GM12878 (cell line): ENCODE data around the gene CTNNA1. TPM values are rescaled to one million over a fixed set of nuclear protein-coding genes. Genes with fewer than 3 reads are reported as not detected.
"Not testable (repeated sequence)": the region's sequence is repeated elsewhere in the genome, so short reads cannot be mapped to it uniquely, and the experiment has no call there.

Source experiments
- ATAC-seq: fragments of 200-7000 bp; cut with Tn5 transposase; 3 replicates; pipeline ENCODE4 v1.9.1; 2020; ENCODE audit warnings: mild to moderate bottlenecking, moderate library complexity
- BruUV-seq: library from RNA; stranded (reverse); fragments of 400-500 nt; replicated peaks from 2 replicates; lab custom pipeline; 2021; lab: Mats Ljungman, UMichigan
- CTCF ChIA-PET: fragments of 300-600 bp; sonication (Branson Sonifier 250); formaldehyde crosslinking; extraction: SDS; loops from one replicate; lab custom pipeline; 2021; ENCODE audit warnings: inconsistent platforms; lab: Yijun Ruan, JAX
- POLR2A ChIA-PET: fragments of 350-600 bp; formaldehyde crosslinking; extraction: SDS; loops from one replicate; lab custom pipeline; 2021; ENCODE audit warnings: inconsistent platforms; lab: Charles Lee
- RAD21 ChIA-PET: fragments of 300-600 bp; sonication (Branson Sonifier 250); formaldehyde crosslinking; loops from one replicate; lab custom pipeline; 2023; ENCODE audit warnings: antibody characterized with exemption; ENCODE audit not compliant: unreplicated experiment; lab: Charles Lee
- SMC1A ChIA-PET: fragments of 300-600 bp; sonication (Branson Sonifier 250); formaldehyde crosslinking; loops from one replicate; lab custom pipeline; 2023; ENCODE audit not compliant: unreplicated experiment, uncharacterized antibody; lab: Charles Lee
- DNase-seq: peaks from one replicate; pipeline ENCODE4 v3.0.0-alpha.2; 2011; ENCODE audit warnings: low read depth, low spot score
- FAIRE-seq: peaks from 3 replicates; lab custom pipeline; 2011; peaks lifted over from hg19 to GRCh38; lab: Jason Lieb, UNC
- H2AFZ ChIP-seq: 2 replicates; pipeline ENCODE4 v1.6.0; 2011; ENCODE audit warnings: low read depth, low read length, control low read depth; ENCODE audit not compliant: control insufficient read depth
- H3K27ac ChIP-seq: 2 replicates; pipeline ENCODE4 v1.5.1; 2011; ENCODE audit warnings: control low read depth; ENCODE audit not compliant: control insufficient read depth, insufficient read depth
- H3K27me3 ChIP-seq, 2 experiments: replicated peaks in 1 of 2; 2 replicates each; pipeline versions ENCODE4 v1.6.0 to v1.6.1; 2011; ENCODE audit warnings: low read length in 1 of 2; ENCODE audit not compliant: control insufficient read depth in 2 of 2, insufficient read depth in 2 of 2
- H3K36me3 ChIP-seq, 2 experiments: 2 replicates each; pipeline ENCODE4 v1.5.1; 2011; ENCODE audit warnings: low read length in 1 of 2; ENCODE audit not compliant: control insufficient read depth in 2 of 2, insufficient read depth in 2 of 2
- H3K4me1 ChIP-seq: 2 replicates; pipeline ENCODE4 v1.6.1; 2011; ENCODE audit warnings: mild to moderate bottlenecking, low read length, moderate library complexity, mixed read lengths; ENCODE audit not compliant: control insufficient read depth, insufficient read depth
- H3K4me2 ChIP-seq: 2 replicates; pipeline ENCODE4 v1.6.0; 2011; ENCODE audit warnings: control low read depth; ENCODE audit not compliant: control insufficient read depth, insufficient read depth
- H3K4me3 ChIP-seq: fragments of 200-600 bp; sonication (generic); 2 replicates; pipeline ENCODE4 v1.5.1; 2016
- H3K79me2 ChIP-seq: 2 replicates; pipeline ENCODE4 v1.6.0; 2011; ENCODE audit warnings: low read length; ENCODE audit not compliant: control insufficient read depth, insufficient read depth
- H3K9ac ChIP-seq: 2 replicates; pipeline ENCODE4 v1.8.0; 2011; ENCODE audit warnings: low read length, control low read depth, mixed read lengths; ENCODE audit not compliant: control insufficient read depth, insufficient read depth
- H3K9me3 ChIP-seq: replicated peaks from 3 replicates; pipeline ENCODE4 v1.5.1; 2011; ENCODE audit warnings: mild to moderate bottlenecking, low read length; ENCODE audit not compliant: control insufficient read depth, insufficient read depth
- H4K20me1 ChIP-seq: 2 replicates; pipeline ENCODE4 v1.6.0; 2011; ENCODE audit not compliant: control insufficient read depth, insufficient read depth
- GATAD2B ChIP-seq: fragments of 450-650 bp; conservative IDR thresholded peaks from 2 replicates; pipeline ENCODE4 v1.6.1; 2017; ENCODE audit warnings: low read depth, mild to moderate bottlenecking, moderate library complexity
- HDAC6 ChIP-seq: fragments of 200-600 bp; sonication (generic); IDR thresholded peaks from one replicate; pipeline ENCODE4 v1.8.0; 2017; ENCODE audit warnings: antibody characterized with exemption; ENCODE audit not compliant: unreplicated experiment
- HDGF ChIP-seq: fragments of 450-650 bp; IDR thresholded peaks from 2 replicates; pipeline ENCODE4 v1.6.1; 2016; ENCODE audit warnings: antibody characterized with exemption
- LARP7 ChIP-seq: fragments of 450-650 bp; IDR thresholded peaks from 2 replicates; pipeline ENCODE4 v1.6.1; 2017; ENCODE audit warnings: mild to moderate bottlenecking
- MTA2 ChIP-seq: fragments of 450-650 bp; IDR thresholded peaks from 2 replicates; pipeline ENCODE4 v1.6.1; 2016; ENCODE audit warnings: low read depth, mild to moderate bottlenecking, moderate library complexity
- NBN ChIP-seq: fragments of 450-650 bp; IDR thresholded peaks from 2 replicates; pipeline ENCODE4 v1.6.1; 2016
- NFYB ChIP-seq: IDR thresholded peaks from 2 replicates; pipeline ENCODE4 v1.6.1; 2011; ENCODE audit warnings: low read depth, mild to moderate bottlenecking, low read length, improper control_type of control experiment, moderate library complexity; ENCODE audit not compliant: insufficient read depth
- NR2C2 ChIP-seq: IDR thresholded peaks from 2 replicates; pipeline ENCODE4 v1.6.1; 2011; ENCODE audit warnings: borderline replicate concordance, low read depth; ENCODE audit not compliant: control insufficient read depth, insufficient read length
- PAX5 ChIP-seq: IDR thresholded peaks from 2 replicates; pipeline ENCODE4 v1.6.1; 2011; ENCODE audit warnings: low read depth, low read length, borderline replicate concordance
- POLR2A ChIP-seq: IDR thresholded peaks from 2 replicates; pipeline ENCODE4 v1.6.1; 2011; ENCODE audit warnings: low read depth, mild to moderate bottlenecking, low read length
- RELA ChIP-seq: fragments of 450-650 bp; IDR thresholded peaks from 2 replicates; pipeline ENCODE4 v1.8.0; 2014; ENCODE audit warnings: borderline replicate concordance; ENCODE audit not compliant: partially characterized antibody
- SP1 ChIP-seq: IDR thresholded peaks from one replicate; pipeline ENCODE4 v1.6.1; 2011; ENCODE audit warnings: low read depth, low read length
- ZNF207 ChIP-seq: fragments of 450-650 bp; IDR thresholded peaks from 2 replicates; pipeline ENCODE4 v1.6.1; 2014; ENCODE audit warnings: antibody characterized with exemption, mild to moderate bottlenecking, borderline replicate concordance
- ZSCAN29 ChIP-seq: fragments of 450-650 bp; IDR thresholded peaks from 2 replicates; pipeline ENCODE4 v1.6.1; 2017; ENCODE audit warnings: mild to moderate bottlenecking, moderate library complexity
- WGBS: methylation state at CpG from one replicate; pipeline ENCODE4 v1.1.6; 2016; ENCODE audit warnings: low lambda C conversion rate; ENCODE audit not compliant: insufficient replicate concordance, insufficient coverage; ENCODE audit errors: missing lambda C conversion rate; 5-methylcytosine and 5-hydroxymethylcytosine counted together
- in situ Hi-C: fragments of 300-500 bp; cut with MboI; formaldehyde crosslinking; loops from 9 replicates; pipeline ENCODE4 v1.14.3; 2018; ENCODE audit warnings: mixed read lengths
- intact Hi-C: fragments of 100-400 bp; cut with micrococcal nuclease; formaldehyde crosslinking; loops from one replicate; pipeline ENCODE4 v1.14.2; 2022; ENCODE audit not compliant: unreplicated experiment
- polyA plus RNA-seq, 11 experiments: library from polyadenylated mRNA; depleted of rRNA in 4 of 11; unstranded in 6 of 11; stranded (reverse) in 5 of 11; fragments of >200 nt; fragmentation: Nextera tagmentation in 4 of 11; fragmentation: Illumina TruSeq in 1 of 11; extraction: Ambion mirVana in 4 of 11; extraction: Trizol in 1 of 11; gene quantifications; 1 replicate in 1 of 11; 2 replicates in 10 of 11; pipeline versions ENCODE4 v1.2.1 to v1.2.3, GENCODE V29; 2011 to 2016; ENCODE audit warnings: inconsistent platforms in 2 of 11, missing spikeins in 2 of 11, low read depth in 1 of 11
- total RNA-seq, 4 experiments: library from RNA; depleted of rRNA in 3 of 4; stranded (reverse); fragments of >200 nt in 3 of 4; fragmentation: Illumina TruSeq in 1 of 4; extraction: Trizol in 1 of 4; gene quantifications; 2 replicates each; pipeline versions ENCODE4 v1.2.1 to v1.2.3, GENCODE V29; 2013 to 2021
- TF ChIP-seq, protein P1 (sequence below): IDR thresholded peaks from 2 replicates; pipeline ENCODE4 v1.6.1; 2012; ENCODE audit warnings: low read depth, low read length, improper control_type of control experiment

The CTNNA1 gene
- total and polyA plus RNA-seq, 10 of the 15 experiments (the other 5 are each of a cell fraction or from before 2014, with no cell fraction given), result 32.6 to 104 (median 57.7) TPM

DNA sequence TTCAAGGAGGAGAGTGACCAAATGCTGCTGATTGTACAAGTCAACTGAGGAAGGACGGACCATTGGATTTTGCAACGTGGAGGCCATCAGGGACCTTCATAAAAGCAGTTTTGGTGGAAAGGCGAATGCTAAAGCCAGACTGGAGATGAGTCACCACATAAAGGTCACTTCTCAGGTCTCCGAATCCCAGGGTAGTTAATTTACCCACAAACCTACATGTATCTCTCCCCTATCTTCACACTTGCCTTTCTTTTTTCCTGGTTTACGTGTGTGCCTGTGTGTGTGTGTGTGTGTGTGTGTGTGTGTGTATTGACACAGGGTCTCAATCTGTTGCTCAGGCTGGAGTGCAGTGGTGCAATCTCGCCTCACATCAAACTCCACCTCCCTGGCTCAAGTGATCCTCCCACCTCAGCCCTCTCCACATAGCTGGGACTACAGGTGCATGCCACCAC, 4.6 kb upstream of the CTNNA1 start:
- TF ChIP-seq MTA2 (no peak), LARP7 (no peak), HDGF (no peak), NFYB (no peak), NBN (no peak), ZNF207 (no peak), ZSCAN29 (no peak), RELA (no peak), SP1 (no peak), HDAC6 (no peak), POLR2A (no peak), PAX5 (no peak), GATAD2B (no peak), NR2C2 (no peak)
- TF ChIP-seq, protein P1, sequence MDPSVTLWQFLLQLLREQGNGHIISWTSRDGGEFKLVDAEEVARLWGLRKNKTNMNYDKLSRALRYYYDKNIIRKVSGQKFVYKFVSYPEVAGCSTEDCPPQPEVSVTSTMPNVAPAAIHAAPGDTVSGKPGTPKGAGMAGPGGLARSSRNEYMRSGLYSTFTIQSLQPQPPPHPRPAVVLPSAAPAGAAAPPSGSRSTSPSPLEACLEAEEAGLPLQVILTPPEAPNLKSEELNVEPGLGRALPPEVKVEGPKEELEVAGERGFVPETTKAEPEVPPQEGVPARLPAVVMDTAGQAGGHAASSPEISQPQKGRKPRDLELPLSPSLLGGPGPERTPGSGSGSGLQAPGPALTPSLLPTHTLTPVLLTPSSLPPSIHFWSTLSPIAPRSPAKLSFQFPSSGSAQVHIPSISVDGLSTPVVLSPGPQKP, result no peak
- H4K20me1 ChIP-seq, result no peaks in the 10 kb centered on the region
- DNase-seq, result no peak
- H3K4me1 ChIP-seq, result no peaks in the 10 kb centered on the region
- peaks cover 2% of the 10 kb centered on the region for H3K79me2 ChIP-seq
- FAIRE-seq, result no peak
- H3K4me2 ChIP-seq, result no peak overlapping the region
- ChIA-PET CTCF (no interaction called here), SMC1A (interaction anchor here (0.9 kb wide), 1 partner anchor 13 kb away, joined by 3 read pairs; no protein-coding TSS in a partner anchor), POLR2A (no interaction called here), RAD21 (no interaction called here)
- H3K9me3 ChIP-seq, result no peaks in the 10 kb centered on the region
- in situ Hi-C loops, result no loop called here
- ATAC-seq, result no peak
- no peaks in the 10 kb centered on the region for H3K36me3 ChIP-seq
- no TSS peak for BruUV-seq
- H3K27ac ChIP-seq, result no peak overlapping the region
- intact Hi-C loops, result no loop called here
- 28% methylated on average over 6 of the region's 6 CpGs for WGBS
- no peak overlapping the region for H3K9ac ChIP-seq
- no peak overlapping the region for H3K4me3 ChIP-seq
- H3K27me3 ChIP-seq, result no peaks in the 10 kb centered on the region; a peak in 1 of 4 replicates
- no peak overlapping the region for H2AFZ ChIP-seq

DNA sequence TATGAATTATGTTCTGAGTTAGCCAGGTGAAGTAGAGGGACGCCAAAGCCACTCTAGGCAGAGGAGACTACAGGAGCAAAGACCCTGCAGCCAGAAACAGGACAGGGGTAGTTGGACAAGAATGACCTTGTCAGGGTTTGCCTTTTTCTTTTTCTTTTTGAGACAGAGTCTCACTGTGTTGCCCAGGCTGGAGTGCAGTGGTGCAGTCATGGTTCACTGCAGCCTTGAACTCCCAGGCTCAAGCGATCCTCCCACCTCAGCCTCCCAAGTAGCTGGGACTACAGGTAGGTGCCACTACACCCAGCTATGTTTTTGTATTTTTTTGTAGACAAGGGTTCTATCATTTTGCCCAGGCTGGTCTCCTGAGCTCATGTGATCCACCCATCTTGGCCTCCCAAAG, 1.9 kb upstream of the CTNNA1 start:
- RAD21 ChIA-PET, result interaction anchor here (1.0 kb wide), 1 partner anchor 37 kb away, joined by 3 read pairs; no protein-coding TSS in a partner anchor
- FAIRE-seq, H3K27me3 ChIP-seq, DNase-seq, H3K9me3 ChIP-seq, POLR2A ChIA-PET, intact Hi-C loops, in situ Hi-C loops, H4K20me1 ChIP-seq, ATAC-seq, H3K4me3 ChIP-seq, H3K36me3 ChIP-seq, H3K27ac ChIP-seq, H3K4me2 ChIP-seq, H3K9ac ChIP-seq, H3K4me1 ChIP-seq, H2AFZ ChIP-seq, BruUV-seq: not testable (repeated sequence)
- peaks cover 23% of the 10 kb centered on the region for H3K79me2 ChIP-seq
- WGBS, result 39% methylated on average over 2 of the region's 2 CpGs
- CTCF ChIA-PET, result interaction anchor here (1.1 kb wide), 1 partner anchor 500 kb away, joined by 3 read pairs; no protein-coding TSS in a partner anchor
- SMC1A ChIA-PET, result interaction anchor here (1.5 kb wide), 1 partner anchor 11 kb away, joined by 4 read pairs; no protein-coding TSS in a partner anchor
